NCI-H2081 treated with DMSO at 0.1 percent for 48 hours (cell line): ENCODE results near the gene AFP.

Experiments
- DNase-seq: peaks from one replicate; lab custom pipeline; 2025; lab: John Stamatoyannopoulos, UW

Gene AFP

GRCh38 chr4:73460913-73461522, 25.0 kb downstream of the AFP start:
- DNase-seq: no peak

GRCh38 chr4:73468170-73468569, 32.1 kb downstream of the AFP start:
- no peak for DNase-seq

DNA sequence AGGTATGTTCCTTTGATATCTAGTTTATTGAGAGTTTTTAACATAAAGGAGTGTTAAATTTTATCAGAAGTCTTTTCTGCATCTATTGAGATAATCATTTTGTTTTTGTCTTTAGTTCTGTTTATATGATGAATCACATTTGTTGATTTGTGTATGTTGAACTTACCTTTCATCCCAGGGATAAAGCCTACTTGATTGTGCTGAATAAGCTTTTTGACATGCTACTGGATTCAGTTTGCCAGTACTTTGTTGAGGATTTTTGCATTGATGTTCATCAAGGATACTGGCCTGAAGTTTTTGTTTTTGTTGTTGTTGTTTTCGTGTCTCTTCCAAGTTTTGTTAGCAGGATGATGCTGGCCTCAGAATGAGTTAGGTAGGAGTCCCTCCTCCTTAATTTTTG, 34.7 kb downstream of the AFP start:
- no peak for DNase-seq

DNA sequence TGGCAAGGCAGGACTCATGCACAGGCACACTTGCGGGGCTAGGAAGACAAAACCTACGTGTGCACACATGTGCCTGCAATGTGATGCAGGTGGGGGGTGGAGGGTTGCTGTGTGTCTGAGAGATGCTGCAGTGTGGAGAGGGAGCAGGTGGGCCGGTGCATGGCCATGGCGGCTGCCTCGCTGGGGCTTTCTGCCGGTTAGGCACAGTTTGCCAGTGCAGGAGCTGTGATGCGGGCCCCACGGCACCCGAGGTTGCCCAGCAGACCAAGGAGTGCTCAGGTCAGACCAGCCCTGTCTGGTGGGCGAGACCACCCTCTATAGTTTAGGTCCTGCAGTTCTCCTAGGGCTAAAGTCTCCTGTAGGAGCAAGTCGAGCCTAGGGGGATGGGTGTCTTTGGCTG, 41.2 kb downstream of the AFP start:
- no peak for DNase-seq

DNA sequence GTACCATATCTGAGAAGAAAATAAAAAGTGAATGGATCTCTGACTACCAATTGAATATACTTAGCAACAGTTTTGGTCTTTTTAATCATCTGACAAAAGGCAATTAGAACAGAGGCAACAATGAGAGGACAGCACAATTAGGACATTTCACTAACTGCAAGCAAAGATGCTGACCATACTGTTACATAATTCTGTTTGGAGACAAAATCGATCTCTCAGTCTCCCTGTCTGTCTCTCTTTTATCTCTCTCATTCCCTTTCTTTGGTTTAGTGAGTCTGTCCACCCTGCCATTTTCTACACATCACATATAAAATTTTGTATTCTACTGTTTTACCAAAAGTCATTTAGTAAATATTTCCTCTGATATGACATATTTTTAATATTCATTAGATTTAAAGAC, 43.3 kb downstream of the AFP start:
- no peak for DNase-seq

DNA sequence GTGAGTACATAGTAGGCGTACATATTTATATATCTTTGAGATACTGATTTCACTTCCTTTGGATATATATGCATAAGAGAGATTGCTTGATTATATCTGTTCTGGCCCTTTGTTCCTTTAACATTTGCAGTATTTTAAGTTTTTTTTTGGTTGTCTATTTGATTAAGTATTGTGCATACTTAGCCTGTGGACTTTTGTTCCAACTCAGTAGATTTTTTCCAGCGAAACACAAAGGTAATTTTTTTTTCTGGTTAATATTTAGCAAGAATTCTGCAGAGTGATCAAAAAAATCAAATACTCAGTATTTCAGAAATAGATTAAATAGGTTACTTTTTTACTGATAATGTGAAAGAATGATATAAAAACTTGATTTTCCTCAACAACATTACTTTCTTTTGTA, 45.3 kb downstream of the AFP start, which contains the start of gene AFM:
Gene AFM (plus strand): TSS at position 388 of the 400 bp plus-strand sequence. CDS start 31 bp downstream, outside the sequence.
- no peak for DNase-seq

- DNase-seq: no peak
These were observed 49.1 kb downstream of the AFP start for GRCh38 chr4:73485085-73485484.

DNA sequence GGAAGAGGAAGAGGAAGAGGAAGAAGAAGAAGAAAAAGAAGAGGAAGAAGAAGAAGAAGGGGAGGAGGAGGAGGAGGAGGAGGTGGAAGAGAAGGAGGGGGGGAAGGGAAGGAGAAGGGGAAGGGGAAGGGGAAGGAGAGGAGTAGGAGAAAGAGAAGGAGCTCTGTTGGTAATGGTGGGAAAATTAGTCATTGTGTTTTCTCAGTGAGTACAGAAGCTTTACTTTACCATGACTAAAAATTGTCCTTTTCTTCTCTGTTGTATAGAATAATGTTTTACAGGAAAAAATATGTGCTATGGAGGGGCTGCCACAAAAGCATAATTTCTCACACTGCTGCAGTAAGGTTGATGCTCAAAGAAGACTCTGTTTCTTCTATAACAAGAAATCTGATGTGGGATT, 49.6 kb downstream of the AFP start:
- no peak for DNase-seq

DNA sequence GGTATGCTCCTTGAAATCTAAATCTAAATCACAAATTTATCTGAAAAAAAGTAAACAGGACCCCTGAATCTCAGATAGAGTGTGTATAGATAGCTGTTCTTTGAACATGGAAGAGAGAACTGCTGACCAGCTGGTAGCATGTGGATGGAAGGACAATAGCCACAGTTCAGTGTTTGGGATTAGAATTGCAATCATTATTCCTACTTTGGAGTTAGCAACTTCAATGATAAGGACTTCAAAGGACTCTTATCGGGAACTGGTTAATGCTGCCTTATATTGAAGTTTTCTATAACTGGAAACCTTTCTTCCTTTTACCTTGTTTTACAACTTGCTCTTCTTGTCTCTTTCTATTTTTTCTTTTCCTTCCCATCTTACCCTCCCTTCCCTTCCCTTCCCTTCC, 50.5 kb downstream of the AFP start:
- DNase-seq: no peak

GRCh38 chr4:73487233-73487632, 51.2 kb downstream of the AFP start:
- peak; percentile 26 for DNase-seq

GRCh38 chr4:73499996-73500765, 64.2 kb downstream of the AFP start:
- DNase-seq: no peak

GRCh38 chr4:73501664-73502265, 65.7 kb downstream of the AFP start:
- DNase-seq: no peak

DNA sequence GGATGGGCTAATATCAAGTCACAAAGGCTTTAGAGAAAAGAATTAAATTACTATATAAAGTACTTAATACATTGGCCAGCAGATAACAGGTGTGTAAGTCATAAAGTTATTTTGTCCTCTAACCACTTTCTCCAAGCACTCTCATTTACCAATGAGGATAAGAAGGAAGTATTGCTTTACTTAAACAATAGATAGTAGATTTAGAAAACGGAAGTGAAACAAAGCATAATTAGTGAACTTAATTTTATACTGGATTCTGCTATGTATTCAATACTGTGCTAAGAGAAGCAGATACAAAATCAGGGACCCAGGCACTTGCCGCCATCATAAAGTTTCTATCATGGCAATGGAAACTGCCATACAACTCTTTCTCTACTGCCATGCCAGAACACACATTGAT, 69.5 kb downstream of the AFP start:
- DNase-seq: no peak
